ENCODE results near the gene MCF2L.

Gene MCF2L

GRCh38 chr13:113116206-113116800 is 147.3 kb downstream of the MCF2L start:
- H3K9ac ChIP-seq (ENCODE audit: low read length in 2 of 2): no peak overlapping the region
- no peaks in the 10 kb centered on the region for H3K9me3 ChIP-seq (ENCODE audit: control insufficient read depth in 2 of 2, low read length in 2 of 2)
- H3K4me3 ChIP-seq (ENCODE audit: low read length in 2 of 2): no peak overlapping the region
- H3K36me3 ChIP-seq (ENCODE audit: control insufficient read depth in 2 of 2, insufficient read depth in 2 of 2, low read length in 2 of 2): no peaks in the 10 kb centered on the region
- no peak overlapping the region for H3K27ac ChIP-seq (ENCODE audit: low read length)
- no peaks in the 10 kb centered on the region for H3K4me1 ChIP-seq (ENCODE audit: control insufficient read depth, insufficient read depth, low read length)
- peaks cover 5 to 10% of the 10 kb centered on the region in 2 donors for H3K27me3 ChIP-seq (ENCODE audit: control insufficient read depth in 1 of 2, insufficient read depth in 2 of 2, low read length in 2 of 2)

DNA sequence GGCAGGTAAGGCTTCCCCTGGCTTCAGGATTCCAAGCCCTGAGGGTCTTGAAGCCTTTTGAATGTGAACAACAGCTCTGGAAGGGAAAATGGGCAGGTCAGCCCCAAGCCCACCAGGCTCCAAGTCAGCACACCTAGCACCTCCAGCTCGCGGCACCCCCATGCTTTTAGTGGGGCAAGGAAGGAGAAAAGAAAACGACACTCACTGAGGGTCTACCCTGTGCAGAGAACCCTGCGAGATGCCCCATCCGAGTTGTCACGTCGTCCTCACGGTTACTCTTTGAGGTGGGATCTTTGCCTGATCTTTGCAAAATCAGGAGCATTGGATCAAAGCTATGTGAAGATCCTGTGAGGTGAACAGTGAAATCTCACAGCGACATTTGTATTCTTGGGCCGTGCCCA is 147.9 kb downstream of the MCF2L start:
- no peaks in the 10 kb centered on the region for H3K4me1 ChIP-seq (ENCODE audit: control insufficient read depth, insufficient read depth, low read length)
- no peaks in the 10 kb centered on the region for H3K9me3 ChIP-seq (ENCODE audit: control insufficient read depth in 2 of 2, low read length in 2 of 2)
- H3K27ac ChIP-seq (ENCODE audit: low read length): no peak overlapping the region
- H3K27me3 ChIP-seq (ENCODE audit: control insufficient read depth in 1 of 2, insufficient read depth in 2 of 2, low read length in 2 of 2): peaks cover 5 to 7% of the 10 kb centered on the region in 2 donors
- no peaks in the 10 kb centered on the region for H3K36me3 ChIP-seq (ENCODE audit: control insufficient read depth in 2 of 2, insufficient read depth in 2 of 2, low read length in 2 of 2)
- no peak overlapping the region for H3K4me3 ChIP-seq (ENCODE audit: low read length in 2 of 2)
- no peak overlapping the region for H3K9ac ChIP-seq (ENCODE audit: low read length in 2 of 2)

DNA sequence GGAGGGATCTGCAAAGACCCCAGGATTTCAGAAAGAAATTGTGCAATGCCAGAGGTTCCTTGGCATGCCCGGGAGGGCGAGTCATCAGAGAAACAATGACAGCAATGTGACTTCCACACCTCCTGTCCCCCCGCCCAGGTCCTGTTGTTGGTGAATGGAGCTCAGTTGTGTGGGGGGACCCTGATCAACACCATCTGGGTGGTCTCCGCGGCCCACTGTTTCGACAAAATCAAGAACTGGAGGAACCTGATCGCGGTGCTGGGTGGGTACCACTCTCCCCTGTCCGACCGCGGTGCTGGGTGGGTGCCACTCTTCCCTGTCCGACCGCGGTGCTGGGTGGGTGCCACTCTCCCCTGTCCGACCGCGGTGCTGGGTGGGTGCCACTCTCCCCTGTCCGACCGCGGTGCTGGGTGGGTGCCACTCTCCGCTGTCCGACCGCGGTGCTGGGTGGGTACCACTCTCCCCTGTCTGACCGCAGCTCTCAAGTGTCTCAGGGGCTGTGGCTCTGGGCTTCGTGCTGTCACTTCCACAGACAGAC is 148.4 kb downstream of the MCF2L start:
- Histone ChIP-seq H3K27me3 (ENCODE audit: control insufficient read depth in 1 of 2, insufficient read depth in 2 of 2, low read length in 2 of 2) (peaks cover 5 to 7% of the 10 kb centered on the region in 2 donors), H3K27ac (ENCODE audit: low read length) (no peak overlapping the region), H3K9me3 (ENCODE audit: control insufficient read depth in 2 of 2, low read length in 2 of 2) (no peaks in the 10 kb centered on the region), H3K4me3 (ENCODE audit: low read length in 2 of 2) (no peak overlapping the region), H3K36me3 (ENCODE audit: control insufficient read depth in 2 of 2, insufficient read depth in 2 of 2, low read length in 2 of 2) (no peaks in the 10 kb centered on the region), H3K4me1 (ENCODE audit: control insufficient read depth, insufficient read depth, low read length) (no peaks in the 10 kb centered on the region), H3K9ac (ENCODE audit: low read length in 2 of 2) (no peak overlapping the region)

DNA sequence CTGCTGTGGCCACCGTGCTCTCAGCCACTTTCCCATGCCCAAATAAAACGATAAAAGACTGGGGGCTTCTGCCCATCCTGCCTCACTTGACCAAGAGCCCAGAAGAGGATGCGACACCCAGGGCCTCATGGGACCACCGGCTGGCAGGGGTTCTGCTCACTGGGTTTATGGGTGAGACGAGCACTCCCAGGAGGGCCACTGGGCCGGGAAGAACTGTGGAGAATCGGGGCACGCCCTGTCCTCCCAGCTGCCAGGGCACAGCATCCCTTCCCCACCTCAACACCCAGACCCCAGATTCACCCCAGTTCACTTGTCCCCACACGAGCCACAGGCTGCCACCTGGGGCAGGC is 148.9 kb downstream of the MCF2L start:
- no peaks in the 10 kb centered on the region for H3K9me3 ChIP-seq (ENCODE audit: control insufficient read depth in 2 of 2, low read length in 2 of 2)
- no peak overlapping the region for H3K4me3 ChIP-seq (ENCODE audit: low read length in 2 of 2)
- H3K36me3 ChIP-seq (ENCODE audit: control insufficient read depth in 2 of 2, insufficient read depth in 2 of 2, low read length in 2 of 2): no peaks in the 10 kb centered on the region
- H3K27ac ChIP-seq (ENCODE audit: low read length): no peak overlapping the region
- H3K4me1 ChIP-seq (ENCODE audit: control insufficient read depth, insufficient read depth, low read length): peaks cover 4% of the 10 kb centered on the region
- H3K9ac ChIP-seq (ENCODE audit: low read length in 2 of 2): no peak overlapping the region
- H3K27me3 ChIP-seq (ENCODE audit: control insufficient read depth in 1 of 2, insufficient read depth in 2 of 2, low read length in 2 of 2): peaks cover 5 to 7% of the 10 kb centered on the region in 2 donors

GRCh38 chr13:113118261-113119021 is 149.4 kb downstream of the MCF2L start:
- peaks cover 4% of the 10 kb centered on the region for H3K4me1 ChIP-seq (ENCODE audit: control insufficient read depth, insufficient read depth, low read length)
- H3K27ac ChIP-seq (ENCODE audit: low read length): no peak overlapping the region
- no peak overlapping the region for H3K4me3 ChIP-seq (ENCODE audit: low read length in 2 of 2)
- H3K9ac ChIP-seq (ENCODE audit: low read length in 2 of 2): no peak overlapping the region
- no peaks in the 10 kb centered on the region for H3K9me3 ChIP-seq (ENCODE audit: control insufficient read depth in 2 of 2, low read length in 2 of 2)
- H3K36me3 ChIP-seq (ENCODE audit: control insufficient read depth in 2 of 2, insufficient read depth in 2 of 2, low read length in 2 of 2): no peaks in the 10 kb centered on the region
- H3K27me3 ChIP-seq (ENCODE audit: control insufficient read depth in 1 of 2, insufficient read depth in 2 of 2, low read length in 2 of 2): peaks cover 1 to 7% of the 10 kb centered on the region in 2 donors

GRCh38 chr13:113119166-113119821 is 150.3 kb downstream of the MCF2L start:
- no peaks in the 10 kb centered on the region for H3K36me3 ChIP-seq (ENCODE audit: control insufficient read depth in 2 of 2, insufficient read depth in 2 of 2, low read length in 2 of 2)
- peaks cover 4% of the 10 kb centered on the region for H3K4me1 ChIP-seq (ENCODE audit: control insufficient read depth, insufficient read depth, low read length)
- H3K9me3 ChIP-seq (ENCODE audit: control insufficient read depth in 2 of 2, low read length in 2 of 2): no peaks in the 10 kb centered on the region
- peaks cover 0 to 7% of the 10 kb centered on the region in 2 donors for H3K27me3 ChIP-seq (ENCODE audit: control insufficient read depth in 1 of 2, insufficient read depth in 2 of 2, low read length in 2 of 2)
- H3K27ac ChIP-seq (ENCODE audit: low read length): no peak overlapping the region
- no peak overlapping the region for H3K9ac ChIP-seq (ENCODE audit: low read length in 2 of 2)
- H3K4me3 ChIP-seq (ENCODE audit: low read length in 2 of 2): no peak overlapping the region

DNA sequence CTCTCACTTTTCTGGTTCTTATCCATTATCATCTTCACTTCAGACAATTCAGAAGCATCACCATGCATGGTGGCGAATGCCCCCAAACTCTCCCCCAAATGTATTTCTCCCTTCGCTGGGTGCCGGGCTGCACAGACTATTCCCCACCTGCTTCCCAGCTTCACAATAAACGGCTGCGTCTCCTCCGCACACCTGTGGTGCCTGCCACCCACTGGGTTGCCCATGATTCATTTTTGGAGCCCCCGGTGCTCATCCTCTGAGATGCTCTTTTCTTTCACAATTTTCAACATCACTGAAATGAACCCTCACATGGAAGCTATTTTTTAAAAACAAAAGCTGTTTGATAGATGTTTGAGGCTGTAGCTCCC is 150.8 kb downstream of the MCF2L start:
- peaks cover 0 to 5% of the 10 kb centered on the region in 2 donors for H3K27me3 ChIP-seq (ENCODE audit: control insufficient read depth in 1 of 2, insufficient read depth in 2 of 2, low read length in 2 of 2)
- no peak overlapping the region for H3K4me3 ChIP-seq (ENCODE audit: low read length in 2 of 2)
- no peak overlapping the region for H3K27ac ChIP-seq (ENCODE audit: low read length)
- H3K36me3 ChIP-seq (ENCODE audit: control insufficient read depth in 2 of 2, insufficient read depth in 2 of 2, low read length in 2 of 2): no peaks in the 10 kb centered on the region
- no peaks in the 10 kb centered on the region for H3K9me3 ChIP-seq (ENCODE audit: control insufficient read depth in 2 of 2, low read length in 2 of 2)
- H3K9ac ChIP-seq (ENCODE audit: low read length in 2 of 2): no peak overlapping the region
- H3K4me1 ChIP-seq (ENCODE audit: control insufficient read depth, insufficient read depth, low read length): peaks cover 4% of the 10 kb centered on the region

DNA sequence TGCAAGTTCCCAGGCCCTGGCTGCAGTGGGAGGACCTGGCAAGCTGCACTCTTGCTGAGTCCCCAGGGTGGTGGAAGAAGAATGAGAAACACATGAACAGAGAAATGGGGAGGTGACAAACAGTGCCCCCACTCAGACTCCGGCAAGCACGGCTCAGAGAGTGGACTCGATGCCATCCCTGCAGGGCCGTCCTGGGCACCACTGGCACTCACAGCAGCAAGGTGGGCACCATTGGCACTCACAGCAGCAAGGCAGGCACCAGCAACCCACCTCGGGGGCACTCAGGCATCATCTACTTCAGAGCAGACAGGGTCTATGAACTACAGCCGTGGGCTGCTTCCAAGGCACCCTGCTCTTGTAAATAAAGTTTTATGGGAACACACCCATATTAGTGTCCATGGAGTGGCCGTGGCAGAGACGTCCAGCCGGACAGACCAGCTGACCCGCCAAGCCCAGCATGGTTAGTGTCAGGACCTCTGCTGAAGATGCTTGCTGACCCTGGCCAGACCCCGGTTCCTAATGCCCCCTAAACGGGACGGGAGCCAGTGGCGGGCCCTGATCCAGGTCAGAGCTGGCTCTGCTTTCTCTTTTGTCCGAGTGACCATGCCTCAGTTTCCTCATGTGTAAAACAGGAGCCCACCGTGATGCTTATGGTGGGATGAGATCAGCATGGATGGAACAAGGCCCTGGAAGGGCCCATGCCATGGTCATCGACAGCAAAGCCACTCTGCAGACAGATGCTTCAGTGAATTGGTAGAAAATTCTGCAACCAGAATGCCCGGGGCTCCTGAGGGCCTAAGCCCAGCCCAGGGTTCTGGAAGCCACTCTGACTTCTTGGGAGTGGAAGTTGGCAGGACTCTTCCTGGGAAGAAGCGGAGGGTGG is 151.5 kb downstream of the MCF2L start:
- Histone ChIP-seq H3K27me3 (ENCODE audit: control insufficient read depth in 1 of 2, insufficient read depth in 2 of 2, low read length in 2 of 2) (peaks cover 0 to 5% of the 10 kb centered on the region in 2 donors), H3K4me1 (ENCODE audit: control insufficient read depth, insufficient read depth, low read length) (peaks cover 4% of the 10 kb centered on the region), H3K36me3 (ENCODE audit: control insufficient read depth in 2 of 2, insufficient read depth in 2 of 2, low read length in 2 of 2) (no peaks in the 10 kb centered on the region), H3K9me3 (ENCODE audit: control insufficient read depth in 2 of 2, low read length in 2 of 2) (no peaks in the 10 kb centered on the region), H3K27ac (ENCODE audit: low read length) (no peak overlapping the region), H3K4me3 (ENCODE audit: low read length in 2 of 2) (no peak overlapping the region), H3K9ac (ENCODE audit: low read length in 2 of 2) (no peak overlapping the region)

- H3K9ac ChIP-seq (ENCODE audit: low read length in 2 of 2): no peak overlapping the region
- H3K36me3 ChIP-seq (ENCODE audit: control insufficient read depth in 2 of 2, insufficient read depth in 2 of 2, low read length in 2 of 2): no peaks in the 10 kb centered on the region
- H3K4me3 ChIP-seq (ENCODE audit: low read length in 2 of 2): no peak overlapping the region
- no peaks in the 10 kb centered on the region for H3K9me3 ChIP-seq (ENCODE audit: control insufficient read depth in 2 of 2, low read length in 2 of 2)
- peaks cover 4% of the 10 kb centered on the region for H3K4me1 ChIP-seq (ENCODE audit: control insufficient read depth, insufficient read depth, low read length)
- H3K27me3 ChIP-seq (ENCODE audit: control insufficient read depth in 1 of 2, insufficient read depth in 2 of 2, low read length in 2 of 2): peaks cover 0 to 6% of the 10 kb centered on the region in 2 donors
- no peak overlapping the region for H3K27ac ChIP-seq (ENCODE audit: low read length)
Observed at GRCh38 chr13:113121183-113121927, 152.3 kb downstream of the MCF2L start.
